Measurements from ENCODE around the gene PEX11G.

PEX11G gene

DNA sequence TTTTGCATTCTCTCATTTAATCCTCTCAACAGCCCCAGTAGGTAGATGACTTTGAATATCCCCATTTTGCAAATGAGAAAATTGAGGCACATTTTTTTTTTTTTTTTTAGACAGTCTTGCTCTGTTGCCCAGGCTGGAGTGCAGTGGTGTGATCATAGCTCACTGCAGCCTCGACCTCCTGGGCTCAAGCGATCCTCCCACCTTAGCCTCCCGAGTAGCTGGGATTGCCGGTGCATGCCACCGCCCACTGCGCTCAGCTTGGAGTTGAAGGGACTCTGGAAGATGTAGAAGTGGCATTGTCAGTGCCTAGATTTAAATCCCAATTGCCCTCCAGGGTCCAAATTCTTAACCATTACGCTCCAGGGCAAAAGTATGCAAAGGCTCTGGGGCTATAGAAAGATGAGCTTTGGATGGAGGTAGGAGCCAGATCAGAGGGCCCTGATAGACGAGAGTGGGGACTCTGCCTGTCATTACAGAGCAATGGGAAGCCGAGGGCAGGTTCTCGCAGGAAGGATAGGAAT, 32.8 kb upstream of the PEX11G start:
- DNase-seq (ENCODE audit: low read depth in 2 of 2): no peak

DNA sequence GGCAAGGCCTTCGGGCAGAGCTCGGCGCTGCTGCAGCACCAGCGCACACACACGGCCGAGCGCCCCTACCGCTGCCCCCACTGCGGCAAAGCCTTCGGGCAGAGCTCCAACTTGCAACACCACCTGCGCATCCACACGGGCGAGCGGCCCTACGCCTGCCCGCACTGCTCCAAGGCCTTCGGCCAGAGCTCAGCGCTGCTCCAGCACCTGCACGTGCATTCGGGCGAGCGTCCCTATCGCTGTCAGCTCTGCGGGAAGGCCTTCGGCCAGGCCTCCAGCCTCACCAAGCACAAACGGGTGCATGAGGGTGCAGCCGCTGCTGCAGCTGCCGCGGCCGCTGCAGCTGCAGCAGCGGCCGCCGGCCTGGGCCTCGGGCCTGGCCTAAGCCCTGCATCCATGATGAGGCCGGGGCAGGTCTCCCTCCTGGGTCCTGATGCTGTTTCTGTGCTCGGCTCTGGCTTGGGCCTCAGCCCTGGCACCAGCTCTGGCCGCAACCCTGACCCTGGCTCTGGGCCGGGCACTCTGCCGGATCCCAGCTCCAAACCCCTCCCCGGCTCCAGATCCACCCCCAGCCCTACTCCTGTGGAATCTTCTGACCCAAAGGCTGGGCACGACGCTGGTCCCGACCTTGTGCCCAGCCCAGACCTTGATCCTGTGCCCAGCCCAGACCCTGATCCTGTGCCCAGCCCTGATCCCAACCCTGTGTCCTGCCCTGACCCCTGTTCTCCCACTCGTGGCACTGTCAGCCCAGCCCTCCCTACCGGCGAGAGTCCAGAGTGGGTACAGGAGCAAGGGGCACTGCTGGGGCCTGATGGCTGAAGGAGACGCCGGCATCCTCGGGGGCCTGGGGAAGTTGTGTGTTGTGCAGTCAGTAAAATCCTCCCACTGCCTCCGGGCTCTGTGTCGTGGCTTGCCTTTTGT, 31.6 kb upstream of the PEX11G start:
- no peak for DNase-seq (ENCODE audit: low read depth in 2 of 2)

DNA sequence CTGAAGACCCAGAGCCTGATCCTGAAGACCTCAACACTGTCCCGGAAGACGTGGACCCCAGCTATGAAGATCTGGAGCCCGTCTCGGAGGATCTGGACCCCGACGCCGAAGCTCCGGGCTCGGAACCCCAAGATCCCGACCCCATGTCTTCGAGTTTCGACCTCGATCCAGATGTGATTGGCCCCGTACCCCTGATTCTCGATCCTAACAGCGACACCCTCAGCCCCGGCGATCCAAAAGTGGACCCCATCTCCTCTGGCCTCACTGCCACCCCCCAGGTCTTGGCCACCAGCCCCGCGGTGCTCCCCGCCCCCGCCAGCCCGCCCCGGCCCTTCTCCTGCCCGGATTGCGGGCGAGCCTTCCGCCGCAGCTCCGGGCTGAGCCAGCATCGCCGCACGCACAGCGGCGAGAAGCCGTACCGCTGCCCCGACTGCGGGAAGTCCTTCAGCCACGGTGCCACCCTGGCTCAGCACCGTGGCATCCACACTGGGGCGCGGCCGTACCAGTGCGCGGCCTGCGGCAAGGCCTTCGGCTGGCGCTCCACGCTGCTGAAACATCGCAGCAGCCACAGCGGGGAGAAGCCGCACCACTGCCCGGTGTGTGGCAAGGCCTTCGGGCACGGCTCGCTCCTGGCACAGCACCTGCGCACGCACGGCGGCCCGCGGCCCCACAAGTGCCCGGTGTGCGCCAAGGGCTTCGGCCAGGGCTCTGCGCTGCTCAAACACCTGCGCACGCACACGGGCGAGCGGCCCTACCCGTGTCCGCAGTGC, 30.7 kb upstream of the PEX11G start:
- DNase-seq (ENCODE audit: low read depth in 2 of 2): no peak

DNA sequence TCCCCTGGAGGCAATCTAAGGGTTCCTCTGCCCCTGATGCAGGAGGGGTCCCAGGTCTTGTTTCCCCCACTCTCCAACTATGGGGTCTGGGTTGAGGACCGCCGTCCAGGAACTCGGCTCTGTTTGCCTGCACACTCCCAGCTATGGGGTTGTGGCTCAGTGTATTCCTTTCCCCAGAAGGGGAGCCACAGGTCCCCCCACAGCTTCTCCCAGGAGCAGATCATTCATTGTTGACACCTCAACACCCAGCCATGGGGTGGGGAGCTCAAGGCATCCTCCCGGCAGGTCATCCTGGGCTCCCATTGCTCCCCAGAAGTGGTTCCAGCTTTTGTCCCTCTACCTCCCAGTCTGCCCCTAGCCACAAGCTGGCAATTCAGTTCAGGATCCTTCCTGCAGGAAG, 28.0 kb upstream of the PEX11G start:
- DNase-seq (ENCODE audit: low read depth in 2 of 2): no peak

DNA sequence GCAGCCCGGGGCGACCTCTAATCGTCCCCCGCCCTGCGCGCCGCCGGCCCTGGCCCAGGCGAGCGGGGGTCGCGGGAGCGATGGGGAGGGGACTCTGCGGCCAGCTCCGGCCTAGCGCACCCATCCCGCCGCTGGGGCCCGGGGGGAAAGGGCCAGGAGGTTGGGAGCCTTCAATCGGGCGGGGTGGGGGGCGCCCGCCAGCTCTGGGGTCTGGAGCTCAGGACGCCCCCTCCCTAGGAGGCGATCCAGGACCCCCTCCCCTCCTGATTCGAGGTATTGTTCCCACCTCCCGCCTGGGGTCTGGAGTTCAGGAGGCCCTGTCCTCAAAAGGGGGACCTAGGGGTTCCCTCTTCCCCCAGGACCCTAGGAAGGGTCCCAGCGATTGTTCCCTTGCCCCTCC, 27.5 kb upstream of the PEX11G start:
- no peak for DNase-seq (ENCODE audit: low read depth in 2 of 2)

DNA sequence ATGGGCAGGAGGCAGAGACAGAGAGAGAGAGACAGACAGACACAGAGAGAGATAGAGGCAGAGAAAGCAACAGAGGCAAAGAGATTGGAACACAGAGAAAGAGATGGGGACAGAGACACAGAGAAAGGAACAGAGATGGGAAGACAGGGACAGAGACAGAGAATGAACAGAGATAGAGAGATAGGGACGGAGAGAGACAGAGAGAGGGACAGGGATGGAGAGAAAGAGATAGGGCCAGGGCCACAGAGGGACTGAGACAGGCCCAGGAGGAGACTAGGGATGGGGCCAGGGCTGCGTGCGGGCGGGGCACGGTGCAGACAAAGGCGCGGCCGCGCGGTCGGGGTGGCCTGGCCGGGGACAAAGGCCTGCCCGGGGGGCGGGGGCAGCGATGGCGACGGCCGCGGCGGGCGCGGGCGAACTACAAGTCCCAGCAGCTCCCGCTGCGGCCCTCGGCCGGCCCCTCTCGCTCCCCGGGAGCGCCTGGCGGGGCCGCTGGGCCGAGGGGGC, 26.9 kb upstream of the PEX11G start, which contains the start of gene ZNF358:
Gene ZNF358 (plus strand): TSS at position 459 of the 507 bp plus-strand sequence. CDS start 3,140 bp downstream, outside the sequence.
- peak in 1 of 2 experiments; percentile 31 for DNase-seq (ENCODE audit: low read depth in 2 of 2)

DNA sequence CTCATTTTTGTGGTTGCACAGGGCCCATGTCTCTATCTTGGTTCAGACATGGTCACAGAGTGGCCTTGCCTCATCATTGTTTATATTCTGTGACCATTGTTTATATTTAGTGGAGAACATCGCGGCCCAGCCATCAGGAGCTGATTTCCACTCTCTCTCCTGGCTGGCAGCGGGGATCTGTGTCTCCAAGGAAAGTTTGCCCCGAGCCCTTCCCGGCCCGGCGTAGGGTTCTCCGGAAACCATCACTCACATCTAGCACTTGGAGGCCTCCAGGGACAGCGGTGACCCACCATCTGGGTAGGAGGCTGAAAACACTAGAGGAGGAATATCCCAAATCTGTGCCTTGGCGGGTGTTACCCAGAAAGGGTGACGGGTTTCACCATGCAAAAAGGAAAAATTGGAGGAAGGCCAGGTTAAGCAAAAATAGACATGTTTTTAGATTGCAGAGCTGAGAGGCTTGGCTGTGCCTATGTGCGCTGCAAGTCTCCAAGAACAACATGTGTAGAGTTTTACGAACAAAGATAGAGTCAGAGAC, 26.3 kb upstream of the PEX11G start:
- no peak for DNase-seq (ENCODE audit: low read depth in 2 of 2)

DNA sequence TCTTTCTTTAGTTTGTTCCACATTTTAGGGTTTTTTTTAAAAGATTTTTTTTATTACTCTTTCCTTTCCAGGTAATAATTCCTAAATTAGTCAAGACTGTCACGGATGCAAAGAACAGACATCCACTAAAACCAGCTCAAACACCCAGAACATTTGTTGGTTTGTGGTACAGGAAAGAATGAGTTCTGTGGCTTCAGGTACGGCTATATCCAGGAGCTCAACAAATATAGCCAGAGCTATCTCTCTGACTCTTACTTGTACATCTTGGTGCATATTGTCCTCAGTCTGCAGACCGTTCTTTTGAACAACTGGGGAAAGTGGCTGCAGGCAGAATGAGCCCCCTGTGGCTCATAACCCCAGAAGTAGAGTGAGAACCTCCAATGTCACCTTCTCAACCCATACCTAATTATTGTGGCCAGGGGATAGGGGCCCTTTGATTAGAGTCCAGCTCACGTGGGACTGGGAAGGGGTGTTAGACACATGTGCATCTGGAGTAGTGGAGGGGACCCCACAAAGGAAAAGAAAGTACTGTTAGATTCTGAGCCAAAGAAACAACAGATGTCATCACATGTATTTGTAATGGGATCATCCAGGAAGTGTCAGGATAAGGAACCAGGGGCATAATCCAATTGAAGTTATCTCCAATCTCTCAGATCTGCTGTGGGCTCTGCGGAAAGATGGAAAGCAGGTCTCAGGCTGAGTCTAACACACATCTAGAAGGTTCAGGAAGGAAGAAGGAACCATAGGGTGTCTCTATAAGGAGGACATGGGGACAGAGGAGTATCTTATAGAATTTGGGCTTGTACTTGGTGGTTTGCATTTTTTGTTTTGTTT, 25.2 kb upstream of the PEX11G start:
- DNase-seq (ENCODE audit: low read depth in 2 of 2): no peak

DNA sequence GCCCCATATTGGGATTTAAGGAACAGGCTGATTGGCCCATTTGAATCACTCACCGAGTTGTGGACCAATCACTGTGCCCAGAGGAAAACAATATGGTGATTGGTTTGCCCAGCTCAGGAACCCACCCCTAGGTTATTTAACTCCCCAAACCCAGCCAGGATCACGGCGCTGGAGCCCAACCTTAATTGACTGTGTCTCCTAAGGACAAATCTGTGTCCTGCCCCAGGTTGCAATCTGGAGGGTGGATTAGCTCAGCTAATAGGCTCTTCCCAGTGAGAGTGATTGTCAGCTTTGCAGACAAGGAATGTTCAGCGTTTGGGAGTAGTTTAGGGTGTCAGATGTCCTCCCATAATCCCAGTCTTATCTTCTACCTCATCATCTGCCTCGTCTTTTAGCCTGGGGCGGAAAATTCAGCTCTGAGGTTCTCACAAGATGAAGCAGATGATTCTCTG, 23.6 kb upstream of the PEX11G start:
- DNase-seq (ENCODE audit: low read depth in 2 of 2): no peak

DNA sequence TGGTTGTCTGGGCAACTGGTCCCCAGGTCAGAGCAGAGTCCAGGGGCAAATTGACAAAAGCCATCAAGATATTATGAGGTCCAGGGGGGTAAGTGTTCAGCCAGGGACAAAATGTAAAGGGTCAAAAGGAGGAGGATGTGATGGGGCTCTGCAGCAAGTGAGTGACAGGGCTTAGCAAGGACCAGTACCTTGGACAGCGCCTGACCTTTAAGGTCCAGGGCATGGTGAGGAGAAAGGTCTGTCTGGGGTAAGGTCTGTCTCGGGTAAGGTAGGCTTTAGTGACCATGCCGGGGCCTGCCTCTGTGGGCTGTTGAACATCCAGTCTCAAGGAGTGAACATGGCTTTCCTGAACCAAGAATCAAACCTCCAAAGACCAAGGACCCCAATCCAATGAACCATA, 20.8 kb upstream of the PEX11G start:
- DNase-seq (ENCODE audit: low read depth in 2 of 2): no peak

DNA sequence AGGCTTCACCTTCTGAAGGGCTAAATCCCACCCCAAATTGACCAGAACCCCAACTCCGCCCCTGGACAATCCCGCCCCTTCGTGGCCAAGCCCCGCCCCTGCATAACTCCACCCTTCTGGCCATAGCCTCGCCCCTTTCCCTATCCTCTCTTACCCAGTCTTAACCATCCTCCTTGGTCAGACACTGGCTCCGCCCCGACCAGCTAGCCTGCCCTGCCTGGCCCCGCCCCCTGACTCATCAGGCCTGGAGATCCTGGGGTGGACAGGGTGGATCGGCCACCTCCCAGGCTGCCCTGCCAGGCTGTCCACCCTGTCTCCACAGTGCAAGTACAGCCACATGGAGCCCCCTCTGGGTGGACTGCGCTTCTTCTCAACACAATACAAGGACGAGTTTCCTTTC, 19.0 kb upstream of the PEX11G start:
- no peak for DNase-seq (ENCODE audit: low read depth in 2 of 2)

DNA sequence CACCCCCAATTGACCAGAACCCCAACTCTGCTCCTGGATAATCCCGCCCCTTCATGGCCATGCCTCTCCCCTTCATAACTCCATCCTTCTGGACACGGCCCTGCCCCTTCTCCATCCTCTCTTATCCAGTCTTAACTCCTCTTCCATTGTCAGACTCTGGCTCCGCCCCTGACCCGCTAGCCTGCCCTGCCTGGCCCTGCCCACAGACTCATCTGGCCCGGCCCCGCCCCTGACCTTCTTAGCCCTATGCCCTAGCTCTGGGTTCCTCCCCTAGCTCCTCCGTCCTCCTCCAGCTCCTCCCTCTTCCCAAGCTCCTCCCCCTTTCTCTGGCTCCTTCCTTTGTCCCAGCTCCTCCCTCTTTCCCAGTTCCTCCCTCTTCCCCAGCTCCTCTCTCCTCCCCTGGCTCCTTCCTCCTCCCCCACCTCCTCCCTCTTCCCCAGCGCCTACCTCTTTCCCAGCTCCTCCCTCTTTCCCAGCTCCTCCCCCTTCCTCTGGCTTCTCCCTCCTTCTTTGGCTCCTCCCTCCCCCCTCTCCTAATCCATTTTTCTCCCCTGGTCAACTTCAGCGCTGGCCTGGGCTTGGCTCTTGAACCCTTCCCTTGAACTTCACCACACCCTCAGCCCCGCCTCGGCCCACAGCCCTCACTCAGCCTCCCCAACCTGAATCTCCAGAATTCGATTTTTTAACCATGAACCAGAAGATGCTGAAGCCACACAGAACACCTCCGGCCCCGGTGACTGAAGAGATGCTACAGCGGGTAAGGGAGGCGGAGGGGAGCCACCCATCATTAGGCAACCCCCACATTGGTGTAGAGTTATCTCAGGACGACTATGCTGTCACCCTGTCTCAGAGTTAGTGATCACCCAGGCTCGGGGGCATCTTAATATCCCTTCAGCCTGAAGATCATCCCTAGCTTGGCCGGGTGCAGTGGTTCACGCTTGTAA, 17.8 kb upstream of the PEX11G start:
- DNase-seq (ENCODE audit: low read depth in 2 of 2): peak in 1 of 2 experiments; percentile 57

DNA sequence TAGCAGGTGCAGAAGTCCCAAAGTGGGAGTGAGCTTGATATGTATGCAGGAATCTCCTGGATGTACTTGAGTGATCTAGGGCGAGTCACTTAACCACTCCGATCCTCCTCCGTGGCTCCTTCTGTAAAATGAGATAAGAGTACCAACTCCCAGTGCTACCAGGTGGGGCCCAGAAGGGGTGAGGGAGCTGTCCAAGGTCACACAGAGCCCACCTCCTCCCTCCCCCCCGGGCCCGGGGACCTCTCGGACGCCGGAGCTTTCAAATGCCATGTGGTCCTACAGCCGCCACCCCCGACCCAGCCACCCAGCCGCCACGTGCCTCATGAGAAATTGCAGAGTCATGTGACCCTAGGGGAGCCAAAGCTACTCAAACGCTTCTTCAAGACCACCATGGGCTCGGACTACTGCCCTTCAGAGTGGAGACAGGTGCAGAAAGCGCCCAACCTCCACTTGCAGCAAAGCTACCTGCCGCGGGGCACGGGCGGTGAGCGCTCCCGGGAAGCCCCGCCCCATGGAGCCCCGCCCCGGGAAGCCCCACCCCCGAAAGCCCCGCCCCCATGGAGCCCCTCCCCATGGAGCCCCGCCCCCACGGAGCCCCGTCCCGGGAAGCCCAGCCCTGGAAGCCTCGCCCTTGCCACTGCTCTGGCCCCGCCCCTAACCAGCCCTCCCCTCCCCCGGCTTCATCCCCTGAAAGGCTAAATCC, 17.0 kb upstream of the PEX11G start:
- DNase-seq (ENCODE audit: low read depth in 2 of 2): no peak

DNA sequence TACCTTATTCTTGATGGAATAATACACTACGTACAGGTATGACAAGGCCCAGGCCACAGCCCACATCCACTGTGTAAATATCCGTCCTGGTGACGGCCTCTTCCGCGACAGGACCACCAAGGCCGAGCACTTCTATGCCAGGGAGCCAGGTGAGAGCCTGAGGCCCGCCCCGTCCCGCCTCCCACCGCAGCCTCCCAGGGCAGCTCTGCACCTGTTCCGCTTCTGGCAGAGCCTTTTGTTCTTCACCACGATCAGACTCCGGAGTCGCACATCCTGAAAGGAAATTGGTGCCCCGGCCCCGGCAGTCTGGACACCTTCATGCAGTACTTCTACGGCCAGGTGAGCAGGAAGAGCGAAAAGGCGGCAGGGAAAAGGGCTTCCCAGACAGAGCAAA, 16.4 kb upstream of the PEX11G start:
- no peak for DNase-seq (ENCODE audit: low read depth in 2 of 2)

DNA sequence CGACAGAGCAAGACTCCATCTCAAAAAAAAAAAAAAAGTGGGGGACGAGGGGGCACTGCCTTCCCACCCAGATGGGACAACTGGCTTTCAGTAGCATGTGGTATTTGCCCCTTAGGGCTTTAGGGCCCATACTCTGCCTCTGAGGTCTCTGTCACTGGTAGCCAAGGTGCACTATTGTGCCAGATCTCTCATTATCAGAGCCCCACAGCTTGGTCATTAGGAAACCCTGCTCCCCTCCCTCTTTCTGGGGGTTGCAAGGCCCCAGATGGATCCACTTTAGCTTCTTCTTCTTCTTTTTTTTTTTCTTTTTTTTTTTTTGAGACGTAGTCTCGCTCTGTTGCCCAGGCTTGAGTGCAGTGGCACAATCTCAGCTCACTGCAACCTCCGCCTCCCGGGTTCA, 15.8 kb upstream of the PEX11G start:
- no peak for DNase-seq (ENCODE audit: low read depth in 2 of 2)

DNA sequence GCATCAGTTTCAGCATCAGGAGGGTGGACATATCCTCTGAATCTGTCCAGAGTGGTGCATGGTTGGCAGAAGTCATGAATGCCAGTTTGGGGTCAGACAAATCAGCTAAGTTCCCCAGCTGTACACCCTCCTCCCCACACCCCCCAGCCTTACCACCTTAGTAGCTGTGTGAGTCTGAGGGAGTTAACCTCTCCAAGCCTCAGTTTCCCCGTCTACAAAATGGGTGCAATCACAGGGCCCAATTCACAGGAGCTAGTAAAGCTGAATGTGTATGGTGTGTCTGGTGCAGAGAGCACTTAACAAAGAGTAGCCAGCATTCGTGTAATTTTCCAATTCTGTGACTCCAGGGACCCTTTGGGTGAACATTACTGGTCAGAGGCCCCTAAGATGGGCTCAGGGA, 13.7 kb upstream of the PEX11G start:
- no peak for DNase-seq (ENCODE audit: low read depth in 2 of 2)

DNA sequence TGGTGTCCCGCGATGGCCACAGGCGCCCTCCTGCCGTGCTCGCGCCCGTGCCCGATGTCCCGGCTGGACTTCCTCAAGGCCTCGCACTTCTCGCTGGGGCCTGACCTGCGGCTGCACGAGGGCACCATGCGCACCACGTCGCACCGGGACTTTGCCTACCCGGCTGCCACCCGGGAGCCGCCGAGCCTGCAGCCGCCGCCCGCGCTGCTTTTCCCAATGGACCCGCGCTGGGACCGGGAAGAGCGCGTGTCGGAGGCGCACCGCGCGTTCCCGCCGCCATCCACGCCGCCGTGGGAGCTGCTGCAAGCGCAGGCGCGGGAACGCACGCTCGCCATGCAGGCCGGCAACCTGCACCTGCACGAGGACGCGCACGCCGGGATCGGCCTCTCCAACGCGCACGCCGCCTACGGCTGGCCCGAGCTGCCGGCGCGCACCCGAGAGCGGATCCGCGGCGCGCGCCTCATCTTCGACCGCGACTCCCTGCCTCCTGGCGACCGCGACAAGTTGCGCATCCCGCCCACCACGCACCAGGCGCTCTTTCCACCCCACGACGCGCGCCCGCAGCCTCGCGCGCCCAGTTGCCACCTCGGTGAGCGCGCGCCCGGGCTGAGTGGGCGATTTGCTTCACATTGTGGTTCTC, 12.1 kb upstream of the PEX11G start:
- DNase-seq (ENCODE audit: low read depth in 2 of 2): peak; percentile 44 to 60

DNA sequence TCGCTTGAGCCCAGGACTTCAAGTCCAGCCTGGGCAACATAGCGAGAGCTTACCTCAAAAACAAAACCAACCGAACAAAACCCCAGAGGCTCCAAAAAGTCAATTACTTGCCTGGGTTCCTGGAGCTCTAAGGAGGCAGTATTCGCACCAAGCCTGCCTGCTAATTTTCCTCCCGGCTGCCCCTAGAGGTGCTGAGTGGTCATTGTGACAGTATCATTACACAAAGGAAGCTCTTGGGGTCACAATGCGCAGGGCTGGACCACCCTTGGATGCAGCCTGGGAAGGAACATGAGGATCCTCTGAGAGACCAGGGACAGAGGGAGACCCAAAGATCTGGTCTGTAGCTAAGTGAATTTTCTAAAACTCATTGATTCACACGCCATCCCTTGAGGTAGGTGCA, 8.5 kb upstream of the PEX11G start:
- DNase-seq (ENCODE audit: low read depth in 2 of 2): no peak
